Activated naive CD8-positive, alpha-beta T cell treated with anti-CD3 and anti-CD28 coated beads for 36 hours (primary cell): ENCODE measurements around the gene ELP4. TPM values are rescaled to one million over a fixed set of nuclear protein-coding genes. Genes with fewer than 3 reads are reported as not detected.

Experiments
- DNase-seq: peaks from one replicate; pipeline ENCODE4 v3.0.0; 2021
- H3K27ac Mint-ChIP-seq: one replicate; pipeline ENCODE4 v1.8.0; 2022; ENCODE audit warnings: mild to moderate bottlenecking, moderate library complexity, mixed read lengths
- H3K27me3 Mint-ChIP-seq: one replicate; pipeline ENCODE4 v1.8.0; 2022; ENCODE audit warnings: mild to moderate bottlenecking, mixed read lengths
- H3K36me3 Mint-ChIP-seq: one replicate; pipeline ENCODE4 v1.8.0; 2021; ENCODE audit warnings: mild to moderate bottlenecking, mixed read lengths
- H3K4me1 Mint-ChIP-seq: one replicate; pipeline ENCODE4 v1.8.0; 2021; ENCODE audit warnings: mixed read lengths
- H3K4me3 Mint-ChIP-seq: one replicate; pipeline ENCODE4 v1.8.0; 2022; ENCODE audit warnings: mild to moderate bottlenecking, moderate library complexity, mixed read lengths
- H3K9me3 Mint-ChIP-seq: one replicate; pipeline ENCODE4 v1.8.0; 2022; ENCODE audit warnings: mixed read lengths
- total RNA-seq, 2 experiments: library from RNA; stranded (reverse); gene quantifications; one replicate each; pipeline ENCODE4 v1.2.3, GENCODE V29; 2021

The ELP4 gene
- total RNA-seq, 2 experiments from 2014 or later = 17.6 to 17.8 TPM

- DNase-seq = no peak
- no peak overlapping the region for H3K27ac Mint-ChIP-seq
- H3K4me3 Mint-ChIP-seq = no peak overlapping the region
- peaks cover 41% of the 10 kb centered on the region for H3K4me1 Mint-ChIP-seq
- peaks cover 12% of the 10 kb centered on the region for H3K36me3 Mint-ChIP-seq
- H3K9me3 Mint-ChIP-seq = peaks cover 19% of the 10 kb centered on the region
- H3K27me3 Mint-ChIP-seq = peaks cover 94% of the 10 kb centered on the region
These were observed 296.1 kb downstream of the ELP4 start for GRCh38 chr11:31805629-31806185.

- Mint-ChIP-seq H3K9me3 (peaks cover 15% of the 10 kb centered on the region), H3K27me3 (peaks cover 94% of the 10 kb centered on the region), H3K36me3 (peaks cover 8% of the 10 kb centered on the region), H3K27ac (no peak overlapping the region), H3K4me3 (no peak overlapping the region), H3K4me1 (peaks cover 43% of the 10 kb centered on the region)
- DNase-seq = no peak
These were observed 296.8 kb downstream of the ELP4 start for GRCh38 chr11:31806186-31806927.

GRCh38 chr11:31806928-31807798 lies 297.6 kb downstream of the ELP4 start:
- no peak overlapping the region for H3K4me3 Mint-ChIP-seq
- peaks cover 7% of the 10 kb centered on the region for H3K36me3 Mint-ChIP-seq
- H3K9me3 Mint-ChIP-seq = peaks cover 13% of the 10 kb centered on the region
- H3K4me1 Mint-ChIP-seq = peaks cover 45% of the 10 kb centered on the region
- no peak for DNase-seq
- peaks cover 91% of the 10 kb centered on the region for H3K27me3 Mint-ChIP-seq
- no peak overlapping the region for H3K27ac Mint-ChIP-seq

- no peak for DNase-seq
- Mint-ChIP-seq H3K4me3 (no peak overlapping the region), H3K36me3 (peaks cover 5% of the 10 kb centered on the region), H3K9me3 (peaks cover 9% of the 10 kb centered on the region), H3K27ac (no peak overlapping the region), H3K4me1 (peaks cover 45% of the 10 kb centered on the region), H3K27me3 (peaks cover 91% of the 10 kb centered on the region)
These were observed 298.5 kb downstream of the ELP4 start for GRCh38 chr11:31807799-31808667.

- DNase-seq = no peak
- peak overlapping the region; percentile 69 for H3K4me3 Mint-ChIP-seq
- peaks cover 1% of the 10 kb centered on the region for H3K9me3 Mint-ChIP-seq
- H3K27me3 Mint-ChIP-seq = peaks cover 91% of the 10 kb centered on the region
- H3K4me1 Mint-ChIP-seq = peaks cover 39% of the 10 kb centered on the region
- H3K27ac Mint-ChIP-seq = peak overlapping the region; percentile 14
- peaks cover 5% of the 10 kb centered on the region for H3K36me3 Mint-ChIP-seq
These were observed 299.4 kb downstream of the ELP4 start for GRCh38 chr11:31808721-31809540.

GRCh38 chr11:31809541-31809856 lies 299.9 kb downstream of the ELP4 start:
- Mint-ChIP-seq H3K27me3 (peaks cover 89% of the 10 kb centered on the region), H3K27ac (peak overlapping the region; percentile 14), H3K9me3 (peaks cover 1% of the 10 kb centered on the region), H3K4me1 (peaks cover 36% of the 10 kb centered on the region), H3K36me3 (peaks cover 4% of the 10 kb centered on the region), H3K4me3 (peak overlapping the region; percentile 69)
- DNase-seq = no peak

GRCh38 chr11:31809857-31810778 lies 300.6 kb downstream of the ELP4 start:
- H3K36me3 Mint-ChIP-seq = no peaks in the 10 kb centered on the region
- no peak for DNase-seq
- H3K4me1 Mint-ChIP-seq = peaks cover 37% of the 10 kb centered on the region
- H3K4me3 Mint-ChIP-seq = peak overlapping the region; percentile 69
- H3K27me3 Mint-ChIP-seq = peaks cover 90% of the 10 kb centered on the region
- H3K9me3 Mint-ChIP-seq = peaks cover 1% of the 10 kb centered on the region
- no peak overlapping the region for H3K27ac Mint-ChIP-seq

- Mint-ChIP-seq H3K36me3 (no peaks in the 10 kb centered on the region), H3K4me3 (peak within 1 kb of the TSS; percentile 64), H3K4me1 (peaks cover 43% of the 10 kb centered on the region), H3K27ac (no peak within 1 kb of the TSS), H3K9me3 (peaks cover 1% of the 10 kb centered on the region), H3K27me3 (peaks cover 91% of the 10 kb centered on the region)
- DNase-seq = peak; percentile 66
These were observed 301.4 kb downstream of the ELP4 start, which contains the start of gene PAX6 for GRCh38 chr11:31810779-31811647. TSS of gene PAX6 (minus strand) at chr11:31811322. CDS start at chr11:31806411, 4,911 bp downstream.

GRCh38 chr11:31812383-31813381 lies 303.1 kb downstream of the ELP4 start:
- no peaks in the 10 kb centered on the region for H3K36me3 Mint-ChIP-seq
- H3K27ac Mint-ChIP-seq = no peak overlapping the region

GRCh38 chr11:31813391-31814175 lies 304.0 kb downstream of the ELP4 start:
- H3K36me3 Mint-ChIP-seq = no peaks in the 10 kb centered on the region
- H3K4me3 Mint-ChIP-seq = peak overlapping the region; percentile 48
- peaks cover 48% of the 10 kb centered on the region for H3K4me1 Mint-ChIP-seq
- no peak for DNase-seq
- no peaks in the 10 kb centered on the region for H3K9me3 Mint-ChIP-seq
- peaks cover 87% of the 10 kb centered on the region for H3K27me3 Mint-ChIP-seq
- no peak overlapping the region for H3K27ac Mint-ChIP-seq

More at GRCh38 chr11:31812383-31813381, 303.1 kb downstream of the ELP4 start:
- no peak for DNase-seq
- H3K4me3 Mint-ChIP-seq = peak overlapping the region; percentile 64
- no peaks in the 10 kb centered on the region for H3K9me3 Mint-ChIP-seq
- H3K27me3 Mint-ChIP-seq = peaks cover 87% of the 10 kb centered on the region
- peaks cover 51% of the 10 kb centered on the region for H3K4me1 Mint-ChIP-seq
